ENCODE results near the gene ZNF775. TPM values are rescaled to one million over a fixed set of nuclear protein-coding genes. Genes with fewer than 3 reads are reported as not detected.
A peak's percentile ranks its signal among the peaks of the same experiment; 100 is the strongest.

ZNF775 gene
- total and polyA plus RNA-seq, 2 of the 13 experiments (the other 11 are each of a cell fraction or from before 2014, with no cell fraction given) = 3.1 to 3.2 TPM

- Histone ChIP-seq H3K79me2 (ENCODE audit: insufficient read depth, low read length) (peaks cover 7% of the 10 kb centered on the region), H3K27me3 (ENCODE audit: control insufficient read depth in 1 of 2, insufficient read depth in 2 of 2, low read length in 2 of 2) (no peaks in the 10 kb centered on the region), H4K20me1 (ENCODE audit: insufficient read depth, low read length) (no peaks in the 10 kb centered on the region), H2AFZ (ENCODE audit: low read length) (no peak overlapping the region), H3K27ac (ENCODE audit: extremely low read length, insufficient read depth, low read length) (peak overlapping the region; percentile 65), H3K4me2 (ENCODE audit: low read depth, low read length) (0 out of 2 replicates have a peak overlapping the region, but pooled peaks have one; percentile 43), H3K4me1 (ENCODE audit: insufficient read depth, low read length) (peaks cover 50% of the 10 kb centered on the region), H3K9me3 (ENCODE audit: low read length) (no peaks in the 10 kb centered on the region), H3K9ac (ENCODE audit: insufficient read depth, low read depth, low read length) (peak overlapping the region; percentile 47; the same call in 1 of the 2 replicates), H3K4me3 (replicated peaks in 1 of 3; ENCODE audit: insufficient read depth in 1 of 3, low read depth in 2 of 3, low read length in 3 of 3) (no peak overlapping the region), H3K36me3 (replicated peaks in 1 of 2; ENCODE audit: control insufficient read depth in 1 of 2, insufficient read depth in 2 of 2, low read length in 2 of 2) (peaks cover 0 to 3% of the 10 kb centered on the region in 2 experiments; a peak in 2 of 5 replicates)
- ATAC-seq (peak; percentile 12; the same call in 1 of the 3 replicates), FAIRE-seq (no peak), DNase-seq (ENCODE audit: low spot score) (no peak)
- POLR2A ChIA-PET = interaction anchor here (1.1 to 8.7 kb wide), 12 partner anchors 12 to 104 kb away, joined by 3 to 181 read pairs (median 8); partner anchors contain the start of genes ACTR3C, LRRC61 and REPIN1
- BruUV-seq (replicated peaks) = no TSS peak
- intact Hi-C loops (cut with micrococcal nuclease; ENCODE audit: unreplicated experiment) (loop anchor here (1.0 to 5.0 kb wide), 7 partner anchors 15 to 103 kb away; partner anchors contain the start of genes ACTR3C, LRRC61 and RARRES2), in situ Hi-C loops (cut with HindIII; ENCODE audit: extremely low pct_ligation_motif_present, low pct_unique_long_range_greater_than_20kb) (no loop called here)
- CTCF ChIA-PET (ENCODE audit: low intra/inter-chr PET ratio, low total read pairs) = interaction anchor here (1.4 to 2.5 kb wide), 4 partner anchors 11 to 103 kb away, joined by 5 to 45 read pairs (median 8); partner anchors contain the start of gene ZNF775
- TF ChIP-seq BCL3 (CRISPR knock-in tag; IDR thresholded peaks at IDR 0.05) (no peak), IKZF5 (CRISPR knock-in tag; IDR thresholded peaks at IDR 0.05) (no peak), JUN (CRISPR knock-in tag; IDR thresholded peaks at IDR 0.05) (no peak), SALL1 (CRISPR knock-in tag; IDR thresholded peaks at IDR 0.05) (no peak), ZNF713 (CRISPR knock-in tag; IDR thresholded peaks at IDR 0.05) (no peak)
- 89% methylated on average over 3 of the region's 5 CpGs for WGBS (ENCODE audit: low lambda C conversion rate)
Observed at GRCh38 chr7:150389532-150389816, 10.3 kb downstream of the ZNF775 start.

- Histone ChIP-seq H3K9me3 (ENCODE audit: low read length) (no peaks in the 10 kb centered on the region), H3K27me3 (ENCODE audit: control insufficient read depth in 1 of 2, insufficient read depth in 2 of 2, low read length in 2 of 2) (no peaks in the 10 kb centered on the region), H3K4me3 (replicated peaks in 1 of 3; ENCODE audit: insufficient read depth in 1 of 3, low read depth in 2 of 3, low read length in 3 of 3) (no peak overlapping the region), H3K4me2 (ENCODE audit: low read depth, low read length) (no peak overlapping the region), H2AFZ (ENCODE audit: low read length) (no peak overlapping the region), H3K9ac (ENCODE audit: insufficient read depth, low read depth, low read length) (no peak overlapping the region), H4K20me1 (ENCODE audit: insufficient read depth, low read length) (no peaks in the 10 kb centered on the region), H3K4me1 (ENCODE audit: insufficient read depth, low read length) (peaks cover 42% of the 10 kb centered on the region), H3K27ac (ENCODE audit: extremely low read length, insufficient read depth, low read length) (no peak overlapping the region), H3K36me3 (replicated peaks in 1 of 2; ENCODE audit: control insufficient read depth in 1 of 2, insufficient read depth in 2 of 2, low read length in 2 of 2) (peaks cover 0 to 3% of the 10 kb centered on the region in 2 experiments; a peak in 2 of 5 replicates), H3K79me2 (ENCODE audit: insufficient read depth, low read length) (peaks cover 2% of the 10 kb centered on the region)
- CTCF ChIA-PET (ENCODE audit: low intra/inter-chr PET ratio, low total read pairs) = interaction anchor here (1.9 to 2.1 kb wide), 2 partner anchors 31 to 33 kb away, joined by 5 to 45 read pairs; no protein-coding TSS in a partner anchor
- POLR2A ChIA-PET = interaction anchor here (1.9 to 8.7 kb wide), 3 partner anchors 12 to 50 kb away, joined by 9 to 181 read pairs (median 23); a partner anchor contains a TSS
- in situ Hi-C loops (cut with HindIII; ENCODE audit: extremely low pct_ligation_motif_present, low pct_unique_long_range_greater_than_20kb) = no loop called here
- intact Hi-C loops (cut with micrococcal nuclease; ENCODE audit: unreplicated experiment) = no loop called here
- no peak for DNase-seq (ENCODE audit: low spot score)
- no peak for FAIRE-seq
- ATAC-seq = no peak
- no TSS peak for BruUV-seq (replicated peaks)
- 91% methylated on average over 5 of the region's 7 CpGs for WGBS (ENCODE audit: low lambda C conversion rate)
Observed at GRCh38 chr7:150390205-150390604, 11.1 kb downstream of the ZNF775 start.
